Measurements from ENCODE around the gene TANK.
A peak's percentile ranks its signal among the peaks of the same experiment; 100 is the strongest.

TANK gene

DNA sequence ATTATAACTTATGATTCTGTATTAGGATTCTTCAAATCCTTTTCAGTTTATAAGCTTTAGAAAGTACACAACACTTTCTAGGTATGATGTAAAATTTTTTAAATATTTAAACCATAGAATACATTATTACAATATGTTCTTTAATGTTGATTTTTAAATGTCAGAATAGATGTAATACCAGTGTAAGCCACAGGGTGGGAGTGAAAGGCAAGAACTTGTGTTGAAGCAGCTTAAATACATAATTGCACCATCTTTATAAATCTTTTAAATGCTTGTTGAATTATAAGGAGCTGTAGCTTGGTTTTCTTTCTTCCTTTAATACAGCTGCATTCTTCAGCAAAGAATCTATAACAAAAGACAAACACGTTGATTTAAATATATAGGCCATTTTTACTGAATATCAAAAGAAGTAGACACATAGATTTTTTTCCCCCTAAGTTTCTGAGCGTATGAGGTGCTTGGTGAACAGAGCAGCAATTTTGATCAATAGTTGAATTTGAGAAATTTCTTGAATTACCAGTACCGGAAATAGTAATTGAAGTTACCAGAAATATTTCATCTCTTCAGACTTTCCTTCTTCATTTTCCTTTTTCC lies 63.0 kb downstream of the TANK start:
- DNase-seq (ENCODE audit: extremely low spot score): no peak
- TF ChIP-seq, protein P1, sequence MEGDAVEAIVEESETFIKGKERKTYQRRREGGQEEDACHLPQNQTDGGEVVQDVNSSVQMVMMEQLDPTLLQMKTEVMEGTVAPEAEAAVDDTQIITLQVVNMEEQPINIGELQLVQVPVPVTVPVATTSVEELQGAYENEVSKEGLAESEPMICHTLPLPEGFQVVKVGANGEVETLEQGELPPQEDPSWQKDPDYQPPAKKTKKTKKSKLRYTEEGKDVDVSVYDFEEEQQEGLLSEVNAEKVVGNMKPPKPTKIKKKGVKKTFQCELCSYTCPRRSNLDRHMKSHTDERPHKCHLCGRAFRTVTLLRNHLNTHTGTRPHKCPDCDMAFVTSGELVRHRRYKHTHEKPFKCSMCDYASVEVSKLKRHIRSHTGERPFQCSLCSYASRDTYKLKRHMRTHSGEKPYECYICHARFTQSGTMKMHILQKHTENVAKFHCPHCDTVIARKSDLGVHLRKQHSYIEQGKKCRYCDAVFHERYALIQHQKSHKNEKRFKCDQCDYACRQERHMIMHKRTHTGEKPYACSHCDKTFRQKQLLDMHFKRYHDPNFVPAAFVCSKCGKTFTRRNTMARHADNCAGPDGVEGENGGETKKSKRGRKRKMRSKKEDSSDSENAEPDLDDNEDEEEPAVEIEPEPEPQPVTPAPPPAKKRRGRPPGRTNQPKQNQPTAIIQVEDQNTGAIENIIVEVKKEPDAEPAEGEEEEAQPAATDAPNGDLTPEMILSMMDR (IDR thresholded peaks at IDR 0.05; ENCODE audit: control extremely low read depth, extremely low read depth, low read depth, missing control alignments): peak; percentile 52
- POLR2A ChIA-PET: no interaction called here
- CTCF ChIA-PET: interaction anchor here (0.7 to 4.6 kb wide), 26 partner anchors 9 to 347 kb away, joined by 3 to 43 read pairs (median 4); no protein-coding TSS in a partner anchor

DNA sequence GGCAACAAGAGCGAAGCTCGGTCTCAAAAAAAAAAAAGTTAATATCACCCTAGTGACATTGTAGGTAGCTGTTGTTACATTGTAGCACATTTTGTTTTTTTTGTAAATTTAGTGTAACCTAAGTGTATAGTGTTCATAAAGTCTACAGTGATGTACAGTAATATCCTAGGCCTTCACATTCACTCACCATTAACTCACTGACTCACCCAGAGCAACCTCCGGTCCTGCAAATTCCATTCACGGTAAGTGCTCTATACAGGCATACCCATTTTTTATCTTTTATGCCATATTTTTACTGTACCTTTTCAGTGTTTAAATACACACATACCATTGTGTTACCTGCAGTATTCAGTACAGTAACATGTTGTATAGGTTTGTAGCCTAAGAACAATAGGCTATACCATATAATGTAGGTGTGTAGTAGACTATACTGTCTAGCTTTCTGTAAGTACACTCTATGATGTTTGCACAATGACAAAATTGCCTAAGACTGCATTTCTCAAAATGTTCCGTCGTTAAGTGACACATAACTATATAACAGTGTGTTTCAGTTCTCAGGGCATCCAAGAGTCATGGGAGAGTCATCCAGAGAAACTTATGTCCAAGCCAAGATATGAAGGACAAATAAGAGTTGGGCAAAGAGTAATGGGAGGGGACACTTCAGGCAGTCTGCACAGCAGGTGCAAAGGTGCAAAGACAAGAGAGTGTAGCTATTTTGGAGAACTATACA lies 68.4 kb downstream of the TANK start:
- DNase-seq (ENCODE audit: extremely low spot score): no peak
- ChIA-PET CTCF (interaction anchor here (0.9 to 2.6 kb wide), 4 partner anchors 10 to 14 kb away, joined by 4 to 10 read pairs (median 6); no protein-coding TSS in a partner anchor), POLR2A (no interaction called here)
- TF ChIP-seq, protein P1 (IDR thresholded peaks at IDR 0.05; ENCODE audit: control extremely low read depth, extremely low read depth, low read depth, missing control alignments): no peak

DNA sequence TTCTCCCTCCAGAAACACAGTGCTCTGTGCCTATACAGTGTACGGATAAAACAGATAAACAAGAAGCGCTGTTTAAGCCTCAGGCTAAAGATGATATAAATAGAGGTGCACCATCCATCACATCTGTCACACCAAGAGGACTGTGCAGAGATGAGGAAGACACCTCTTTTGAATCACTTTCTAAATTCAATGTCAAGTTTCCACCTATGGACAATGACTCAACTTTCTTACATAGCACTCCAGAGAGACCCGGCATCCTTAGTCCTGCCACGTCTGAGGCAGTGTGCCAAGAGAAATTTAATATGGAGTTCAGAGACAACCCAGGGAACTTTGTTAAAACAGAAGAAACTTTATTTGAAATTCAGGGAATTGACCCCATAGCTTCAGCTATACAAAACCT lies 70.7 kb downstream of the TANK start:
- ChIA-PET POLR2A (no interaction called here), CTCF (interaction anchor here (1.4 to 3.0 kb wide), 8 partner anchors 9 to 167 kb away, joined by 3 to 12 read pairs (median 5); no protein-coding TSS in a partner anchor)
- no peak for DNase-seq (ENCODE audit: extremely low spot score)
- TF ChIP-seq, protein P1 (IDR thresholded peaks at IDR 0.05; ENCODE audit: control extremely low read depth, extremely low read depth, low read depth, missing control alignments): no peak

DNA sequence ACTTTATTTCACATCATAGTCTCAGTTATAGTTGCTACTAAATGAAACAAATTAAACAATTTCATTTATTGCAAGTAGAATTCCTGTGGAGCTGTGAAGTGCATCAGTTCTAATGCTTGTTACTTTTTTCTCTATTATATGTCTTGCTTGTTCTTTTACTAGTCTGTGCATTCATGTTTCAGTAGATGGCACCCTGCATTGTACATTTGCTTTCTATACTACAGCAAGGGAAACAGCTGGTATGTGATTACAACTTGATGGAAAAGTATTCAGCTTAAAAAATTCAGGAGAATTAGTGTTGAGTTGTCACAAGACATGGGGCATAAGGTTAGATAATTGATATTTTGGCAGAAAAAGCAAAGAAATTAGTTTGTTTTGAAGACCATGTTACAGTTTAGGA lies 72.3 kb downstream of the TANK start:
- POLR2A ChIA-PET: interaction anchor here (1.5 kb wide), 1 partner anchor 10 kb away, joined by 3 read pairs; no protein-coding TSS in a partner anchor
- TF ChIP-seq, protein P1 (IDR thresholded peaks at IDR 0.05; ENCODE audit: control extremely low read depth, extremely low read depth, low read depth, missing control alignments): no peak

DNA sequence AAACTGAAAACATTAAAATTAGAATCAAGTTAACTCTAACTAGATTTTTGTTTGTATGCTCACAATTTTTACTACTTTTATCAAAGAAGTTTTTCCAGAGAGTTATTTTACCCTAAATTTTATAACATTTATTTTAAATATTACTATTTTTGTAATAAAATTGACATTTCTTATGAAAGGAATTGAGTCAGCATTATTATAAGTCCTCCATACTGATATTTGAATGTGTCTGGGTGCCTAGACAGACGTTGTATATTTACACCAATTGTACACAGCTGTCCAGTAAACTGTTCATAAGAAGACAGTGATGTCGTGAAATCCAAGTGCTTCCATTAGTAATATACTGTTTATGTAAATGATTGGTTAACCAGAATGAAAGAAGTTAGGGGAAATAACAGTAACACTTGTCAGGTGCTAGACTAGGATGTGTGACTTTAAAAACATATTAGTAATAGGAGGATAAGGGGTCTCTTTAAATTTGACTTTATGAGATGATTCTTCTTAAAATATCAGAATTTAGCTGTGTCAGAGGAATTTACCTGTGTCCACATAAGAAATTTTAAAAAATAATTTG lies 73.7 kb downstream of the TANK start:
- ChIA-PET CTCF (interaction anchor here (1.0 to 3.0 kb wide), 5 partner anchors 8 to 18 kb away, joined by 3 to 23 read pairs (median 9); no protein-coding TSS in a partner anchor), POLR2A (interaction anchor here (1.5 kb wide), 1 partner anchor 9 kb away, joined by 3 read pairs; no protein-coding TSS in a partner anchor)
- DNase-seq (ENCODE audit: extremely low spot score): no peak
- TF ChIP-seq, protein P1 (IDR thresholded peaks at IDR 0.05; ENCODE audit: control extremely low read depth, extremely low read depth, low read depth, missing control alignments): no peak

More for the DNA sequence above, 72.3 kb downstream of the TANK start:
- CTCF ChIA-PET: interaction anchor here (0.9 to 3.0 kb wide), 9 partner anchors 9 to 989 kb away, joined by 3 to 23 read pairs (median 6); no protein-coding TSS in a partner anchor
- no peak for DNase-seq (ENCODE audit: extremely low spot score)

DNA sequence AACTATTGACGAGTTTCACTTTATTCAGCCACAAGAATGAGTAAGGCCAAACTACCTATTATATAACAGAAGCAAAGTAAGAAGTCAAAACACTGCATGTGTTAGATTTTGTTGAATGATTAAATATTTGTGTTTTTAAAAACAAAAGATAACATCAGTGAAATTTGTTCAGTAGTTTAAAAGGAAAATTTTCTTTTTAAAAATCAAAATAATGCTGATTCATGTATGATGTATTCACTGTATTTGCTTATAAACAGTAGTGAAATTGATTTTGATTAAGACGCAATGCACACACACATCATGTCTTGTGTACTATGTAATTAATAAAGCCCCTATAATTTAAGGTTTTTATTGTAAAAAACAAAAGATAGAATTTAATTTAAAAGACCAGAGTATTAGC lies 74.4 kb downstream of the TANK start:
- ChIA-PET POLR2A (no interaction called here), CTCF (no interaction called here)
- no peak for DNase-seq (ENCODE audit: extremely low spot score)
- TF ChIP-seq, protein P1 (IDR thresholded peaks at IDR 0.05; ENCODE audit: control extremely low read depth, extremely low read depth, low read depth, missing control alignments): no peak
